OCI-LY7 (cell line): Measurements from ENCODE around the gene SMAD6.

ENCODE experiments used
- EZH2phosphoT487 ChIP-seq: fragments of 200-600 bp; sonication (generic); IDR thresholded peaks from 2 replicates; pipeline ENCODE4 v1.6.1; 2018; ENCODE audit warnings: low read depth, borderline replicate concordance, mild to moderate bottlenecking, mixed run types, antibody characterized with exemption, low read length, moderate library complexity, mixed read lengths
- TF ChIP-seq, protein P1 (sequence below): fragments of 200-600 bp; sonication (generic); conservative IDR thresholded peaks from 2 replicates; pipeline ENCODE4 v1.5.1; 2014; ENCODE audit warnings: mild to moderate bottlenecking, antibody characterized with exemption, low read length, moderate library complexity, mixed read lengths

DNA sequence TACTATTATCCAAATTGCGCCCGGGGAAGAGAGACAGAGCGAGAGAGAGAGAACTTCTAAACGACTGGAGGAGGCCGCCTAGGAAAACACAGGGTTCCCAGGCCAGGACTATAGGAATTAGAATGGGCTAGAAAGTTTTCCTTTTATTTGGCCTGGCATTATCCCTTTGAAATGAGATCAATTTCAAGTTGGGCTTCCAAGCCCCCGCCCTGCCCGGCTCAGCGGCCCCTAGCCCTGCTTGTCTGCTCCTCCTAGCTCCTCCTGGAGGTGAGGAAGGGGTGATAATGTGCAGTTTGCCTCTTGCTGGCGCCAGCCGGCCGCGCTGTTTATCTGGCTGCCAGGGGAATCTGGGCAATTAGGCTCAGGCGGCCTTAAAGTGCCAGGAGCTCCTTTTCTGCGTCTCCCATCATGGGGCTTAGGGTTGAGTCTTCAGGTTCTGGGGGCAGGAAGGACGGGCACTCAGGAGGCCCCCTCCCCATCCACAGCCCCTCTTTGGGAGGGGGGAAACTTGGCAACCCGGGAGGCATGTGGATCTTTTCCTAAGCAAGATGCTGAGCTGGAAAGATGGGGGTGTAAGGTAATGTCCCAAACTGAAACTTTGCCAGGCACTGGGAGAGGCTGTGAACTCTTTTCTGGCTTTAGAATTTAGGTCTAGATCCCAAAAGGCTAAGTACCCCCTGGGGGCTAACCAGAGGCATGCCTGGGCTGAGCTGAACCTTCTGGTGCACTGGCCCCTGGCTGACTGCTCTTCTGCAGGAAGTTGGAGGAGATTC lies 5.5 kb downstream of the SMAD6 start:
- TF ChIP-seq, protein P1, sequence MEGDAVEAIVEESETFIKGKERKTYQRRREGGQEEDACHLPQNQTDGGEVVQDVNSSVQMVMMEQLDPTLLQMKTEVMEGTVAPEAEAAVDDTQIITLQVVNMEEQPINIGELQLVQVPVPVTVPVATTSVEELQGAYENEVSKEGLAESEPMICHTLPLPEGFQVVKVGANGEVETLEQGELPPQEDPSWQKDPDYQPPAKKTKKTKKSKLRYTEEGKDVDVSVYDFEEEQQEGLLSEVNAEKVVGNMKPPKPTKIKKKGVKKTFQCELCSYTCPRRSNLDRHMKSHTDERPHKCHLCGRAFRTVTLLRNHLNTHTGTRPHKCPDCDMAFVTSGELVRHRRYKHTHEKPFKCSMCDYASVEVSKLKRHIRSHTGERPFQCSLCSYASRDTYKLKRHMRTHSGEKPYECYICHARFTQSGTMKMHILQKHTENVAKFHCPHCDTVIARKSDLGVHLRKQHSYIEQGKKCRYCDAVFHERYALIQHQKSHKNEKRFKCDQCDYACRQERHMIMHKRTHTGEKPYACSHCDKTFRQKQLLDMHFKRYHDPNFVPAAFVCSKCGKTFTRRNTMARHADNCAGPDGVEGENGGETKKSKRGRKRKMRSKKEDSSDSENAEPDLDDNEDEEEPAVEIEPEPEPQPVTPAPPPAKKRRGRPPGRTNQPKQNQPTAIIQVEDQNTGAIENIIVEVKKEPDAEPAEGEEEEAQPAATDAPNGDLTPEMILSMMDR = no peak
- TF ChIP-seq EZH2phosphoT487 = no peak
